ENCODE data around the gene ELAC1.

DNA sequence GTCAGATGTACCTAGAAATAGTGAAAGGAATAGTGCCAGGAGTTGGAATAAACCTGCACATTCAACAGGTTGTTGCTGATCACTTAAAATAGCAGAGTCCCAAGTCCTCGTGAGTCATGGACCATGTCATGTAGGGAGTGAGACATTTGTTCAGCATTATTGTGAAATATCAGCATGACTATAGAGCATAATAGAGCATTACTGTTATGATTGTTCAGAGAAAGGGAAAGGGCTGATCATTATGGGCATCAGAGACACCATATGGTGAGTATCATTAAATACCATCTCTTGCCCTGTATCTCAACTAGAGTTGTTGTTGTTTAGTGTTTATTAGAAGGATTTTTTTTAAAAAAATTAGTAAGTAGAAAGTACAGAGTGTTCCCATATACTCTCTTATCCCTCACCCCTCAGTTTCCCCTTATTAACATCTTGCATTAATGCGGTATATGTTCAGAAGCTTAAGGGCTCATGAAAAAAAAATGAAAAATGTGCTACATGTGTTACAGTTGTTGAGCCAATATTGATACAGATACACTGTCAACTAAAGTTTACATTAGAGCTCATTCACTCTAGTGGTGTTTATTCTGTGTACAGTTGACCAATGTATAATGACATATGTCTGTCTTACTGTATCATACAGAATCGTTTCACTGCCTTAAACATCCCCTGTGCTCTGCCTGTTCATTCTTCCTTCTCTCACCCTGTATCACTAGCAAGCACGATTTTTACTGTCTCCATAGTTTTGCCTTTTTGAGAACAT, 5.7 kb downstream of the ELAC1 start:
- TF ChIP-seq, protein P1, sequence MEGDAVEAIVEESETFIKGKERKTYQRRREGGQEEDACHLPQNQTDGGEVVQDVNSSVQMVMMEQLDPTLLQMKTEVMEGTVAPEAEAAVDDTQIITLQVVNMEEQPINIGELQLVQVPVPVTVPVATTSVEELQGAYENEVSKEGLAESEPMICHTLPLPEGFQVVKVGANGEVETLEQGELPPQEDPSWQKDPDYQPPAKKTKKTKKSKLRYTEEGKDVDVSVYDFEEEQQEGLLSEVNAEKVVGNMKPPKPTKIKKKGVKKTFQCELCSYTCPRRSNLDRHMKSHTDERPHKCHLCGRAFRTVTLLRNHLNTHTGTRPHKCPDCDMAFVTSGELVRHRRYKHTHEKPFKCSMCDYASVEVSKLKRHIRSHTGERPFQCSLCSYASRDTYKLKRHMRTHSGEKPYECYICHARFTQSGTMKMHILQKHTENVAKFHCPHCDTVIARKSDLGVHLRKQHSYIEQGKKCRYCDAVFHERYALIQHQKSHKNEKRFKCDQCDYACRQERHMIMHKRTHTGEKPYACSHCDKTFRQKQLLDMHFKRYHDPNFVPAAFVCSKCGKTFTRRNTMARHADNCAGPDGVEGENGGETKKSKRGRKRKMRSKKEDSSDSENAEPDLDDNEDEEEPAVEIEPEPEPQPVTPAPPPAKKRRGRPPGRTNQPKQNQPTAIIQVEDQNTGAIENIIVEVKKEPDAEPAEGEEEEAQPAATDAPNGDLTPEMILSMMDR (IDR thresholded peaks at IDR 0.05; ENCODE audit: low read length): no peak
- TF ChIP-seq EZH2 (optimal IDR thresholded peaks at IDR 0.05; ENCODE audit: low read depth, low read length) (no peak), EZH2phosphoT487 (IDR thresholded peaks at IDR 0.05; ENCODE audit: low read length) (no peak)

All from MM.1S (cell line).